Transverse colon (tissue), 3 donors: ENCODE measurements around the gene GMEB1.

Experiments used
- POLR2A ChIP-seq: fragments of 450-650 bp; IDR thresholded peaks from one replicate; pipeline ENCODE4 v1.6.1; 2016; ENCODE audit warnings: antibody characterized with exemption, mild to moderate bottlenecking, moderate library complexity
- TF ChIP-seq, protein P1 (sequence below), 5 experiments: fragments of 200-600 bp in 3 of 5; fragments of 450-650 bp in 2 of 5; sonication (generic) in 3 of 5; IDR thresholded peaks; 1 replicate in 2 of 5; 2 replicates in 3 of 5; pipeline ENCODE4 v1.5.1; 2016 to 2017; ENCODE audit warnings: antibody characterized with exemption in 5 of 5, inconsistent platforms in 3 of 5, mild to moderate bottlenecking in 2 of 5, moderate library complexity in 1 of 5

DNA sequence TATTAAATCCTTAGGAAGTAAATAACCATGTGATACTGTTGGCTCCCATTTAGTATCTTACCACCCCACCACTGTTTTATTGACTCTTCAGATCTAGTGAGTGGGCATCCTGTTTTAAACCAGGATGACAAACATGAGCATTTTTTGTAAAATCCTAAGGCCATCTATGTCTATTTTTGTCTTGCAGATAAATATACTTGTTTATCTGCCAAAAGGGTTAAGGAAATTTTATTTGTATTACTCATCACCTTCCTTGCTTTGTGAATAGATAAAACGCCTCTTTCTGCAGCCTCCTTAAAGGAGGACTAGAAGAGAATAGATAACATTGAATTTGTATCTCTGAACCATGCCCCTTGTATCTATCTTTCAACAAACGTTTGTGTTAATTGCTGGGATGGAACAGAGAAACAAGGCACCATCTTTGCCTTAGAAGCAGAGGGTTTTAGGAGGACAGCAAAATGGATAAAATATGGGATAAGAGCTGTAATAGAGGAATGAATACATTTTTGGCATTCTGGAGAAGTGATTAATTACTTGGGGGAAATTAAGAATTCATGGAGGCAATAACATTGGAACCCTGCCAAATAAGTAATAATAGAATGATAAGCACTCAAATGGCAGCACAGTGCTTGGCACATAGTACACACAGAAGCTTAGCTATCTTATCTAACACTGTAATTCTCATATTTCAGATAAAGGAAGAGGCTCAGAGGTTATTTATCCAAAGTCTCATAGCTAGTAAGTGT is 82.9 kb downstream of the GMEB1 start:
- TF ChIP-seq POLR2A = no peak
- TF ChIP-seq, protein P1, sequence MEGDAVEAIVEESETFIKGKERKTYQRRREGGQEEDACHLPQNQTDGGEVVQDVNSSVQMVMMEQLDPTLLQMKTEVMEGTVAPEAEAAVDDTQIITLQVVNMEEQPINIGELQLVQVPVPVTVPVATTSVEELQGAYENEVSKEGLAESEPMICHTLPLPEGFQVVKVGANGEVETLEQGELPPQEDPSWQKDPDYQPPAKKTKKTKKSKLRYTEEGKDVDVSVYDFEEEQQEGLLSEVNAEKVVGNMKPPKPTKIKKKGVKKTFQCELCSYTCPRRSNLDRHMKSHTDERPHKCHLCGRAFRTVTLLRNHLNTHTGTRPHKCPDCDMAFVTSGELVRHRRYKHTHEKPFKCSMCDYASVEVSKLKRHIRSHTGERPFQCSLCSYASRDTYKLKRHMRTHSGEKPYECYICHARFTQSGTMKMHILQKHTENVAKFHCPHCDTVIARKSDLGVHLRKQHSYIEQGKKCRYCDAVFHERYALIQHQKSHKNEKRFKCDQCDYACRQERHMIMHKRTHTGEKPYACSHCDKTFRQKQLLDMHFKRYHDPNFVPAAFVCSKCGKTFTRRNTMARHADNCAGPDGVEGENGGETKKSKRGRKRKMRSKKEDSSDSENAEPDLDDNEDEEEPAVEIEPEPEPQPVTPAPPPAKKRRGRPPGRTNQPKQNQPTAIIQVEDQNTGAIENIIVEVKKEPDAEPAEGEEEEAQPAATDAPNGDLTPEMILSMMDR (IDR thresholded peaks at IDR 0.05) = no peak
